GM12801 (cell line): ENCODE data around the gene CER1.

Experiments used
- TF ChIP-seq, protein P1 (sequence below): IDR thresholded peaks from one replicate; pipeline ENCODE4 v1.5.1; 2011; ENCODE audit warnings: control low read depth; ENCODE audit not compliant: insufficient read length; ENCODE audit errors: extremely low read depth

The CER1 gene

GRCh38 chr9:14756291-14756690 lies 33.8 kb upstream of the CER1 start:
- TF ChIP-seq, protein P1, sequence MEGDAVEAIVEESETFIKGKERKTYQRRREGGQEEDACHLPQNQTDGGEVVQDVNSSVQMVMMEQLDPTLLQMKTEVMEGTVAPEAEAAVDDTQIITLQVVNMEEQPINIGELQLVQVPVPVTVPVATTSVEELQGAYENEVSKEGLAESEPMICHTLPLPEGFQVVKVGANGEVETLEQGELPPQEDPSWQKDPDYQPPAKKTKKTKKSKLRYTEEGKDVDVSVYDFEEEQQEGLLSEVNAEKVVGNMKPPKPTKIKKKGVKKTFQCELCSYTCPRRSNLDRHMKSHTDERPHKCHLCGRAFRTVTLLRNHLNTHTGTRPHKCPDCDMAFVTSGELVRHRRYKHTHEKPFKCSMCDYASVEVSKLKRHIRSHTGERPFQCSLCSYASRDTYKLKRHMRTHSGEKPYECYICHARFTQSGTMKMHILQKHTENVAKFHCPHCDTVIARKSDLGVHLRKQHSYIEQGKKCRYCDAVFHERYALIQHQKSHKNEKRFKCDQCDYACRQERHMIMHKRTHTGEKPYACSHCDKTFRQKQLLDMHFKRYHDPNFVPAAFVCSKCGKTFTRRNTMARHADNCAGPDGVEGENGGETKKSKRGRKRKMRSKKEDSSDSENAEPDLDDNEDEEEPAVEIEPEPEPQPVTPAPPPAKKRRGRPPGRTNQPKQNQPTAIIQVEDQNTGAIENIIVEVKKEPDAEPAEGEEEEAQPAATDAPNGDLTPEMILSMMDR, result no peak

DNA sequence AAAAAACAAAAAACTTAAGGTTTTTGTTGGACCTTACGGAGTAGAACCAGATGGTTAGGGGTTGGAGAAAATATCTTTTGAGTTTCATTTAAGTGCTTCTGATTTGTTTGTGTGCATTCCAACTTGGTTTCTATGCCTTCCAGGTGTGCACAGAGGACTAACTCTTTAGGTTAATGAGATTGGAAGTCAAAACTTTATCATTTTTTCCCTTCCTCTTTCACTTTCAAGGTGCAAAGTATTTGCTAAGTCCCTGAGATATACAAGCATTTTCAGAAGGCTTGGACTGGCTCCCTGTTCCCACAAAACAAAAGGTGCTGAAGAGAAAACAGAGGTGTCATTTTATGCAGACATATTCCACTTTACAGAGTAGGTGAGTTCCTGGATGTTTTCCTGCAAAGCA lies 30.3 kb upstream of the CER1 start:
- TF ChIP-seq, protein P1, result no peak

DNA sequence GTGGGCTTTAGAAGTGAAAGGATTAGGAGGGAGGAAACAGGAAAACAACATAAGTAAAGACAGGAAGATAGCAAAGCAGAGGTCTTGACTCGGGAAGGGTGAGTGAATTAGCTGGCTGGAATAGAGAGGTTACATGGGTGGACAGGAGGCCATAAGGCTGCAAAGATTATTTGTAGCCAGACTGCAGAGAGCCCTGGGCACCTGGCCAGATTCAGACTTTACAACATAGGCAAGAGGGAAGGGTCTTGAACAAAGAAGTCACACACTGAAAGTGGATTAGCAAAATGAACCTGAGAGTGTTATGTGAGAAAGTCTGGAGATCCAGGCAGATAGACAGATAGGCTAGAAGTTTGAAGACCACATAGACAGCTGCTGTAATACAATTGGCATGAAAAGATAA lies 29.7 kb upstream of the CER1 start:
- TF ChIP-seq, protein P1, result no peak

DNA sequence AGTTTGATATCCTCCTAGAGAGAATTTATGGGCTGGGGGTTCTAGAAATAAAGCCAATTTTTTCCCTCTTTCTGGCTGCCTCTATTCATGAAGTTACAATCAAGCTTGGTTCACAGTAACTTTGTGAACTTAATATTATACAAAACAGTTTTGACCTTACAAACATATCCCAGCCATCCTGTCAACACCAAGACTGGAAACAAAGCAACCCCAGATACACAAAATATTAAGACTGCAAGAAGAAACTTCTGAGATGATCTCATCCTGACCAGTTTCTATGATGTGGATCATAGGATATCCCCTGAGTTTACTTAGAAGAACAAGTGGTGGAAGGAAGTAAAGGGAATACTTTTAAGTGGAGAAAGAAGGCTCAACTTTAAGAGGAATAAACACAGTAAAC lies 28.3 kb upstream of the CER1 start:
- TF ChIP-seq, protein P1, result no peak

- TF ChIP-seq, protein P1, result no peak
These were observed 27.2 kb upstream of the CER1 start for GRCh38 chr9:14749741-14750211.

GRCh38 chr9:14748373-14748772 lies 25.8 kb upstream of the CER1 start:
- TF ChIP-seq, protein P1, result no peak

- TF ChIP-seq, protein P1, result no peak
These were observed 24.6 kb upstream of the CER1 start for GRCh38 chr9:14747111-14747510.

GRCh38 chr9:14746626-14747025 lies 24.1 kb upstream of the CER1 start:
- TF ChIP-seq, protein P1, result no peak
